Loucy (cell line): ENCODE measurements around the gene C2orf68.

Source experiments
- H2AFZ ChIP-seq: fragments of 200-600 bp; sonication (generic); 2 replicates; pipeline ENCODE4 v1.6.0; 2016; ENCODE audit warnings: antibody characterized with exemption, mild to moderate bottlenecking, low read length, moderate library complexity
- H3F3A ChIP-seq: fragments of 200-600 bp; 2 replicates; pipeline ENCODE4 v1.6.0; 2016; ENCODE audit warnings: antibody characterized with exemption, low read depth, mild to moderate bottlenecking
- H3K27me3 ChIP-seq: fragments of 200-600 bp; sonication (generic); 2 replicates; pipeline ENCODE4 v1.6.1; 2014; ENCODE audit warnings: low read length, mild to moderate bottlenecking; ENCODE audit not compliant: insufficient read depth, poor library complexity, severe bottlenecking
- H3K36me3 ChIP-seq: fragments of 200-600 bp; sonication (generic); 2 replicates; pipeline ENCODE4 v1.6.1; 2016; ENCODE audit warnings: low read length; ENCODE audit not compliant: insufficient read depth
- H3K4me1 ChIP-seq: fragments of 200-600 bp; sonication (generic); 2 replicates; pipeline ENCODE4 v1.5.1; 2014; ENCODE audit warnings: low read length, mild to moderate bottlenecking; ENCODE audit not compliant: insufficient read depth, poor library complexity, severe bottlenecking
- H3K4me2 ChIP-seq: fragments of 200-600 bp; sonication (generic); 2 replicates; pipeline ENCODE4 v1.6.0; 2014; ENCODE audit warnings: antibody characterized with exemption, low read length, low read depth, mild to moderate bottlenecking; ENCODE audit not compliant: poor library complexity, severe bottlenecking
- H3K4me3 ChIP-seq: fragments of 200-600 bp; sonication (generic); 2 replicates; pipeline ENCODE4 v1.5.1; 2014; ENCODE audit warnings: low read length, mild to moderate bottlenecking, mixed read lengths; ENCODE audit not compliant: poor library complexity, severe bottlenecking
- H3K79me2 ChIP-seq: fragments of 200-600 bp; sonication (generic); 2 replicates; pipeline ENCODE4 v1.6.1; 2014; ENCODE audit warnings: low read length; ENCODE audit not compliant: insufficient read depth
- H3K9ac ChIP-seq: fragments of 200-600 bp; sonication (generic); 2 replicates; pipeline ENCODE4 v1.6.0; 2014; ENCODE audit warnings: mild to moderate bottlenecking, low read depth, low read length, moderate library complexity; ENCODE audit not compliant: poor library complexity, severe bottlenecking
- H3K9me2 ChIP-seq: fragments of 200-600 bp; sonication (generic); replicated peaks from 2 replicates; pipeline ENCODE4 v1.6.1; 2016; ENCODE audit warnings: low read depth, low read length, mixed read lengths
- H3K9me3 ChIP-seq: fragments of 200-600 bp; sonication (generic); 2 replicates; pipeline ENCODE4 v1.6.1; 2014; ENCODE audit warnings: mild to moderate bottlenecking, antibody characterized with exemption, low read length, low read depth; ENCODE audit not compliant: insufficient read depth
- H4K20me1 ChIP-seq: fragments of 200-600 bp; sonication (generic); 2 replicates; pipeline ENCODE4 v1.6.0; 2014; ENCODE audit warnings: antibody characterized with exemption, low read length, mild to moderate bottlenecking; ENCODE audit not compliant: insufficient read depth, poor library complexity, severe bottlenecking
- EZH2phosphoT487 ChIP-seq: fragments of 200-600 bp; IDR thresholded peaks from 2 replicates; pipeline ENCODE4 v1.6.1; 2018; ENCODE audit warnings: antibody characterized with exemption, mild to moderate bottlenecking, moderate library complexity, borderline replicate concordance
- TF ChIP-seq, protein P1 (sequence below): fragments of 200-600 bp; sonication (generic); conservative IDR thresholded peaks from 2 replicates; pipeline ENCODE4 v1.5.1; 2014; ENCODE audit warnings: mild to moderate bottlenecking, antibody characterized with exemption, low read length

The C2orf68 gene

DNA sequence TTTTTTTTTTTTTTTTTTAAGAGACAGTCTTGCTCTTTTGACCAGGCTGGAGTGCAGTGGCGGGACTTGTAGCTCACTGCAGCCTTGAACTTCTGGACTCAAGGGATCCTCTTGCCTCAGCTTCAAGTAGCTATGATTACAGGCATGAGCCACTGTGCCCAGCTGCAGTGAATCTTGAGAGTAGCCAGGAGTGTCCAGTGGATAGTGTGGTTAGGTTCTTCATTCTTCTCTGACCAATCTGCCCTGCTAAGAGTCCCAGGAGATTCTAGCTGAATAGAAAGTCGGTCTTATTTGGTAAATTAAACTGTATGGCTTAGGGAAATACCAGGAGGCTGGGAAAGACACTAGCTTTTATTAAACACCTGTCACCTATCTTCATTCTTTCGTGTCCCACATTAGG is 19.4 kb upstream of the C2orf68 start:
- Histone ChIP-seq H3K36me3 (peaks cover 90% of the 10 kb centered on the region), H3K9ac (no peak overlapping the region), H3F3A (no peaks in the 10 kb centered on the region; the same call in 1 of the 2 replicates), H3K9me3 (no peaks in the 10 kb centered on the region), H3K27me3 (no peaks in the 10 kb centered on the region), H2AFZ (no peak overlapping the region), H3K4me1 (no peaks in the 10 kb centered on the region), H3K4me2 (no peak overlapping the region), H4K20me1 (no peaks in the 10 kb centered on the region), H3K4me3 (no peak overlapping the region), H3K9me2 (no peaks in the 10 kb centered on the region), H3K79me2 (peaks cover 17% of the 10 kb centered on the region; the same call in 1 of the 2 replicates)
- TF ChIP-seq EZH2phosphoT487: no peak
- TF ChIP-seq, protein P1, sequence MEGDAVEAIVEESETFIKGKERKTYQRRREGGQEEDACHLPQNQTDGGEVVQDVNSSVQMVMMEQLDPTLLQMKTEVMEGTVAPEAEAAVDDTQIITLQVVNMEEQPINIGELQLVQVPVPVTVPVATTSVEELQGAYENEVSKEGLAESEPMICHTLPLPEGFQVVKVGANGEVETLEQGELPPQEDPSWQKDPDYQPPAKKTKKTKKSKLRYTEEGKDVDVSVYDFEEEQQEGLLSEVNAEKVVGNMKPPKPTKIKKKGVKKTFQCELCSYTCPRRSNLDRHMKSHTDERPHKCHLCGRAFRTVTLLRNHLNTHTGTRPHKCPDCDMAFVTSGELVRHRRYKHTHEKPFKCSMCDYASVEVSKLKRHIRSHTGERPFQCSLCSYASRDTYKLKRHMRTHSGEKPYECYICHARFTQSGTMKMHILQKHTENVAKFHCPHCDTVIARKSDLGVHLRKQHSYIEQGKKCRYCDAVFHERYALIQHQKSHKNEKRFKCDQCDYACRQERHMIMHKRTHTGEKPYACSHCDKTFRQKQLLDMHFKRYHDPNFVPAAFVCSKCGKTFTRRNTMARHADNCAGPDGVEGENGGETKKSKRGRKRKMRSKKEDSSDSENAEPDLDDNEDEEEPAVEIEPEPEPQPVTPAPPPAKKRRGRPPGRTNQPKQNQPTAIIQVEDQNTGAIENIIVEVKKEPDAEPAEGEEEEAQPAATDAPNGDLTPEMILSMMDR: no peak

DNA sequence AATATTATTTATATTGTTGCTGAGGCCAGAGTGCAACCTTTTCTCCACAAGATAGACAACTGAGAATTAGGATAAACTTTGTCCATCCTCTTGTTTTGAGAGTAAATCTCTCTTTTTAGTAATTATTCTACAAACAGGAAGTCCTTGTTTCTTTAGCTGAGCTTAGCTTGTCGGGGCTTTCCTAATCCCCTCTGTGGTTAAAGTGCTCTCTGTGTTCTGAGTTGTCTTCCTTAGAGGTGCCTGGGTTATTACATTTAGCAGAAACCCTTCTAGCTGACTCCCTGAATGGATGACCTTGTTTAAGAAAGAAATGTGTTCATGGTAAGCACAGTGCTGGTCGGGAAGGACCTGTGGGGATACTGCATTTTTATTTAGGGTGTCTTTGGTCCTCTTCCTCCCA is 16.8 kb upstream of the C2orf68 start:
- TF ChIP-seq EZH2phosphoT487: no peak
- TF ChIP-seq, protein P1: no peak
- no peaks in the 10 kb centered on the region for H3K27me3 ChIP-seq
- no peak overlapping the region for H3K9ac ChIP-seq
- H3K4me3 ChIP-seq: no peak overlapping the region
- no peaks in the 10 kb centered on the region for H4K20me1 ChIP-seq
- H3K9me3 ChIP-seq: no peaks in the 10 kb centered on the region
- no peak overlapping the region for H3K4me2 ChIP-seq
- no peaks in the 10 kb centered on the region for H3K4me1 ChIP-seq
- peaks cover 16% of the 10 kb centered on the region; the same call in 1 of the 2 replicates for H3K79me2 ChIP-seq
- H3K9me2 ChIP-seq: no peaks in the 10 kb centered on the region
- H2AFZ ChIP-seq: no peak overlapping the region
- peaks cover 92% of the 10 kb centered on the region for H3K36me3 ChIP-seq
- no peaks in the 10 kb centered on the region; the same call in 1 of the 2 replicates for H3F3A ChIP-seq

DNA sequence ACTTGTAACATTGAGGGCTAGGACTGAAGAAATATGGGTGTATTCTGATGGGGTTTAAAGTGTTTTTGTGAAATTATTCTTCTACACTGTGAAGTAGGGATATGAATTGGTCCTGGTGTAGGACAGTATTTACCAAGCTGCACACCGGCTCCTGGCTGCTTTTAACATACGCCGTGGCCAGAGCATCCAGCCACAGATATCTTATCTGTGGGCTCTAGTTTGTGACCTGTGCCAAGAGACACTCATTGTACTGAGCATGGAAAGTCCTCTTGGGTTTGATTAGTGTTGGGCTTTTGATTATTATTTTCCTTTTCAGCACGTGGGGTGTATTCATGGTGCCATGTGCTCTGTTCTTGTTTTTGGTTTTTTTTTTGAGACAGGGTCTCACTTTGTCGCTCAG is 12.1 kb upstream of the C2orf68 start:
- Histone ChIP-seq H3K36me3 (peaks cover 90% of the 10 kb centered on the region), H3K9me2 (no peaks in the 10 kb centered on the region)

More for the DNA sequence above, 12.1 kb upstream of the C2orf68 start:
- no peak overlapping the region for H3K4me2 ChIP-seq
- H3K4me3 ChIP-seq: no peak overlapping the region
- H3K4me1 ChIP-seq: peaks cover 5% of the 10 kb centered on the region
- TF ChIP-seq, protein P1: no peak
- TF ChIP-seq EZH2phosphoT487: no peak
- H2AFZ ChIP-seq: no peak overlapping the region
- H3K27me3 ChIP-seq: no peaks in the 10 kb centered on the region
- no peaks in the 10 kb centered on the region for H3K9me3 ChIP-seq
- H3K9ac ChIP-seq: no peak overlapping the region
- peaks cover 17% of the 10 kb centered on the region for H4K20me1 ChIP-seq
- peaks cover 40% of the 10 kb centered on the region for H3K79me2 ChIP-seq
- no peaks in the 10 kb centered on the region; the same call in 1 of the 2 replicates for H3F3A ChIP-seq
